WTC11 (cell line): ENCODE measurements around the gene LUC7L3. TPM values are rescaled to one million over a fixed set of nuclear protein-coding genes. Genes with fewer than 3 reads are reported as not detected.

Experiments
- ATAC-seq: fragments of 200-7000 bp; cut with Tn5 transposase; 2 replicates; pipeline ENCODE4 v1.10.0; 2021; ENCODE audit warnings: mild to moderate bottlenecking, moderate library complexity
- CTCF ChIA-PET: fragments of 300-600 bp; sonication (Branson Sonifier 250); formaldehyde crosslinking; loops from one replicate; lab custom pipeline; 2021; ENCODE audit warnings: antibody characterized with exemption; lab: Charles Lee
- POLR2A ChIA-PET: fragments of 350-600 bp; sonication (Branson Sonifier 250); formaldehyde crosslinking; loops from one replicate; lab custom pipeline; 2021; ENCODE audit warnings: antibody characterized with exemption; lab: Charles Lee
- DNase-seq: peaks from one replicate; pipeline ENCODE4 v3.0.0; 2021; ENCODE audit warnings: low spot score
- H3K27ac Mint-ChIP-seq: 2 replicates; pipeline ENCODE4 v1.8.0; 2021; ENCODE audit warnings: mixed read lengths
- H3K27me3 Mint-ChIP-seq: 2 replicates; pipeline ENCODE4 v1.8.0; 2021; ENCODE audit warnings: low read depth, mild to moderate bottlenecking, moderate library complexity, mixed read lengths
- H3K36me3 Mint-ChIP-seq: 2 replicates; pipeline ENCODE4 v1.8.0; 2021; ENCODE audit warnings: mixed read lengths
- H3K4me1 Mint-ChIP-seq: 2 replicates; pipeline ENCODE4 v1.8.0; 2022; ENCODE audit warnings: mixed read lengths
- H3K4me3 Mint-ChIP-seq: 2 replicates; pipeline ENCODE4 v1.8.0; 2021; ENCODE audit warnings: mild to moderate bottlenecking, moderate library complexity, mixed read lengths
- H3K9me3 Mint-ChIP-seq: 2 replicates; pipeline ENCODE4 v1.8.0; 2021; ENCODE audit warnings: mixed read lengths
- ATF2 ChIP-seq: sonication (generic); formaldehyde crosslinking; IDR thresholded peaks from 2 replicates; pipeline ENCODE4 v1.8.1; 2022; ENCODE audit warnings: low read depth, missing genetic modification reagents, borderline replicate concordance
- CTCF ChIP-seq: fragments of 200-600 bp; IDR thresholded peaks from 2 replicates; pipeline ENCODE4 v1.8.0; 2022; ENCODE audit warnings: antibody characterized with exemption
- ETV6 ChIP-seq: sonication (generic); formaldehyde crosslinking; IDR thresholded peaks from 2 replicates; pipeline ENCODE4 v1.8.1; 2022; ENCODE audit warnings: mild to moderate bottlenecking, missing genetic modification reagents
- MXD4 ChIP-seq: fragments of 250-450 bp; sonication (Bioruptor Pico); IDR thresholded peaks from 2 replicates; pipeline ENCODE4 v1.8.0; 2021; ENCODE audit warnings: mild to moderate bottlenecking, moderate library complexity, borderline replicate concordance
- NFE2L1 ChIP-seq: sonication (generic); formaldehyde crosslinking; IDR thresholded peaks from 2 replicates; pipeline ENCODE4 v1.8.1; 2023; ENCODE audit warnings: missing genetic modification reagents
- NFYB ChIP-seq: sonication (generic); formaldehyde crosslinking; conservative IDR thresholded peaks from 2 replicates; pipeline ENCODE4 v1.8.0; 2022; ENCODE audit warnings: low read depth, missing genetic modification reagents
- ZNF219 ChIP-seq: sonication (generic); formaldehyde crosslinking; IDR thresholded peaks from 2 replicates; pipeline ENCODE4 v1.8.0; 2023; ENCODE audit warnings: missing genetic modification reagents, mild to moderate bottlenecking, borderline replicate concordance
- ZNF263 ChIP-seq: sonication (generic); formaldehyde crosslinking; IDR thresholded peaks from 2 replicates; pipeline ENCODE4 v1.8.1; 2022; ENCODE audit warnings: low read depth, mild to moderate bottlenecking, moderate library complexity, missing genetic modification reagents
- ZNF317 ChIP-seq: sonication (generic); formaldehyde crosslinking; IDR thresholded peaks from 2 replicates; pipeline ENCODE4 v1.8.1; 2023; ENCODE audit warnings: low read depth, mild to moderate bottlenecking, moderate library complexity, missing genetic modification reagents, borderline replicate concordance
- ZNF423 ChIP-seq: fragments of 250-450 bp; sonication (Bioruptor Pico); IDR thresholded peaks from 2 replicates; pipeline ENCODE4 v2.1.2; 2022; ENCODE audit warnings: mild to moderate bottlenecking, moderate library complexity
- ZNF671 ChIP-seq: fragments of 250-450 bp; sonication (Bioruptor Pico); IDR thresholded peaks from 2 replicates; pipeline ENCODE4 v1.8.0; 2021; ENCODE audit warnings: mild to moderate bottlenecking
- ZSCAN18 ChIP-seq: fragments of 250-450 bp; sonication (Bioruptor Pico); IDR thresholded peaks from 2 replicates; pipeline ENCODE4 v2.1.2; 2022; ENCODE audit warnings: mild to moderate bottlenecking, moderate library complexity
- total RNA-seq: library from RNA; stranded (reverse); gene quantifications from 3 replicates; pipeline ENCODE4 v1.2.3, GENCODE V29; 2021
- TF ChIP-seq, protein P1 (sequence below): sonication (generic); formaldehyde crosslinking; IDR thresholded peaks from 2 replicates; pipeline ENCODE4 v1.8.1; 2023; ENCODE audit warnings: mild to moderate bottlenecking, missing genetic modification reagents, moderate library complexity
- TF ChIP-seq, protein P2 (sequence below): sonication (generic); formaldehyde crosslinking; IDR thresholded peaks from 2 replicates; pipeline ENCODE4 v1.8.1; 2023; ENCODE audit warnings: mild to moderate bottlenecking, missing genetic modification reagents, moderate library complexity
- TF ChIP-seq, protein P3 (sequence below): sonication (generic); formaldehyde crosslinking; IDR thresholded peaks from 2 replicates; pipeline ENCODE4 v1.8.1; 2022; ENCODE audit warnings: missing genetic modification reagents, borderline replicate concordance
- TF ChIP-seq, protein P4 (sequence below): fragments of 250-450 bp; sonication (Bioruptor Pico); IDR thresholded peaks from 2 replicates; pipeline ENCODE4 v1.9.0; 2021; ENCODE audit warnings: mild to moderate bottlenecking, borderline replicate concordance
- TF ChIP-seq, protein P5 (sequence below): sonication (generic); formaldehyde crosslinking; IDR thresholded peaks from 2 replicates; pipeline ENCODE4 v1.8.0; 2022; ENCODE audit warnings: mild to moderate bottlenecking, missing genetic modification reagents

The LUC7L3 gene
- total RNA-seq, 1 experiment from 2014 or later, result 190 TPM

DNA sequence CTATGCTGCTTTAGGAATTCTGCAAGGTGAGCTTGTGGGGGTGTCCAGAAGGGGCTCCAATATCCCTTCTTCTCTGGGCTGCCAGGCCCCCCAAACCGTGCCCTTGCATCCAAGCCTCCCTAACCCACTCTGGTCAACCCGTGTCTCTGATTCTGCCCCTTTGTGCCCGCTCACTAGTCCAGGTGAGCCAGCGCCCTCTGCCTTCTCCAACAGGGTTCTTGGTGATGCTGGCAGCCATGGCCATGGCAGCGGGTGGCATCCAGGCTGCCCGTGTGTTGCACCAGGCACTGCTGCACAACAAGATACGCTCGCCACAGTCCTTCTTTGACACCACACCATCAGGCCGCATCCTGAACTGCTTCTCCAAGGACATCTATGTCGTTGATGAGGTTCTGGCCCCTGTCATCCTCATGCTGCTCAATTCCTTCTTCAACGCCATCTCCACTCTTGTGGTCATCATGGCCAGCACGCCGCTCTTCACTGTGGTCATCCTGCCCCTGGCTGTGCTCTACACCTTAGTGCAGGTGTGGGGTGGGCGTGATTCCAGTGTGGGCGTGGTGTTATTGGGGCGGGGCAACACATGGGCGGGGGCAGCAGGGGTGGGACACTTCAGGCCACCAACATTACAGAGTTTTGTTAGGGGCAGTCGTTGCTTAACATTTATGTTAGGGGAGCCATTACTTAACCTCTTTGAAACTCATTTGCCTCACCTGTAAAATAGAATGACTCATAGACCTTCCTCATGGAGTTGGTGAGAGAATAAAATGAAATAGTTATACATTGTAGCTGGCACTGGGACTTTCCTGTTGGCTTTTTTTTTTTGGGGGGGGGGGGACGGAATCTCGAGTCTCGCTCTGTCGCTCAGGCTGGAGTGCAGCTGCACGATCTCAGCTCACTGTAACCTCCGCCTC, 43.1 kb upstream of the LUC7L3 start:
- Mint-ChIP-seq H3K9me3 (no peaks in the 10 kb centered on the region), H3K27me3 (no peaks in the 10 kb centered on the region; the same call in 1 of the 2 replicates), H3K36me3 (no peaks in the 10 kb centered on the region), H3K4me1 (peaks cover 3% of the 10 kb centered on the region), H3K4me3 (no peak overlapping the region), H3K27ac (no peak overlapping the region)
- POLR2A ChIA-PET, result no interaction called here
- CTCF ChIA-PET, result interaction anchor here (2.1 kb wide), 1 partner anchor 46 kb away, joined by 11 read pairs; no protein-coding TSS in a partner anchor
- no peak for ATAC-seq
- no peak for TF ChIP-seq ZNF219
- no peak for TF ChIP-seq CTCF
- TF ChIP-seq, protein P1, sequence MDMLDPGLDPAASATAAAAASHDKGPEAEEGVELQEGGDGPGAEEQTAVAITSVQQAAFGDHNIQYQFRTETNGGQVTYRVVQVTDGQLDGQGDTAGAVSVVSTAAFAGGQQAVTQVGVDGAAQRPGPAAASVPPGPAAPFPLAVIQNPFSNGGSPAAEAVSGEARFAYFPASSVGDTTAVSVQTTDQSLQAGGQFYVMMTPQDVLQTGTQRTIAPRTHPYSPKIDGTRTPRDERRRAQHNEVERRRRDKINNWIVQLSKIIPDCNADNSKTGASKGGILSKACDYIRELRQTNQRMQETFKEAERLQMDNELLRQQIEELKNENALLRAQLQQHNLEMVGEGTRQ (CRISPR knock-in tag), result no peak
- no peak for TF ChIP-seq NFYB (CRISPR knock-in tag)
- no peak for TF ChIP-seq MXD4 (CRISPR knock-in tag)
- TF ChIP-seq ETV6 (CRISPR knock-in tag), result no peak
- TF ChIP-seq, protein P2, sequence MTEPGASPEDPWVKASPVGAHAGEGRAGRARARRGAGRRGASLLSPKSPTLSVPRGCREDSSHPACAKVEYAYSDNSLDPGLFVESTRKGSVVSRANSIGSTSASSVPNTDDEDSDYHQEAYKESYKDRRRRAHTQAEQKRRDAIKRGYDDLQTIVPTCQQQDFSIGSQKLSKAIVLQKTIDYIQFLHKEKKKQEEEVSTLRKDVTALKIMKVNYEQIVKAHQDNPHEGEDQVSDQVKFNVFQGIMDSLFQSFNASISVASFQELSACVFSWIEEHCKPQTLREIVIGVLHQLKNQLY (CRISPR knock-in tag), result no peak
- TF ChIP-seq NFE2L1, result no peak
- TF ChIP-seq ZSCAN18 (CRISPR knock-in tag), result no peak
- TF ChIP-seq, protein P3, sequence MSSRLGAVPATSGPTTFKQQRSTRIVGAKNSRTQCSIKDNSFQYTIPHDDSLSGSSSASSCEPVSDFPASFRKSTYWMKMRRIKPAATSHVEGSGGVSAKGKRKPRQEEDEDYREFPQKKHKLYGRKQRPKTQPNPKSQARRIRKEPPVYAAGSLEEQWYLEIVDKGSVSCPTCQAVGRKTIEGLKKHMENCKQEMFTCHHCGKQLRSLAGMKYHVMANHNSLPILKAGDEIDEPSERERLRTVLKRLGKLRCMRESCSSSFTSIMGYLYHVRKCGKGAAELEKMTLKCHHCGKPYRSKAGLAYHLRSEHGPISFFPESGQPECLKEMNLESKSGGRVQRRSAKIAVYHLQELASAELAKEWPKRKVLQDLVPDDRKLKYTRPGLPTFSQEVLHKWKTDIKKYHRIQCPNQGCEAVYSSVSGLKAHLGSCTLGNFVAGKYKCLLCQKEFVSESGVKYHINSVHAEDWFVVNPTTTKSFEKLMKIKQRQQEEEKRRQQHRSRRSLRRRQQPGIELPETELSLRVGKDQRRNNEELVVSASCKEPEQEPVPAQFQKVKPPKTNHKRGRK, result no peak
- DNase-seq, result no peak

- ATAC-seq (no peak), DNase-seq (no peak)
- peaks cover 9% of the 10 kb centered on the region for H3K4me1 Mint-ChIP-seq
- no peaks in the 10 kb centered on the region for H3K9me3 Mint-ChIP-seq
- CTCF ChIA-PET, result no interaction called here
- no peak overlapping the region for H3K4me3 Mint-ChIP-seq
- H3K27me3 Mint-ChIP-seq, result no peaks in the 10 kb centered on the region; the same call in 1 of the 2 replicates
- POLR2A ChIA-PET, result no interaction called here
- no peaks in the 10 kb centered on the region for H3K36me3 Mint-ChIP-seq
- no peak overlapping the region for H3K27ac Mint-ChIP-seq
- TF ChIP-seq, protein P4, sequence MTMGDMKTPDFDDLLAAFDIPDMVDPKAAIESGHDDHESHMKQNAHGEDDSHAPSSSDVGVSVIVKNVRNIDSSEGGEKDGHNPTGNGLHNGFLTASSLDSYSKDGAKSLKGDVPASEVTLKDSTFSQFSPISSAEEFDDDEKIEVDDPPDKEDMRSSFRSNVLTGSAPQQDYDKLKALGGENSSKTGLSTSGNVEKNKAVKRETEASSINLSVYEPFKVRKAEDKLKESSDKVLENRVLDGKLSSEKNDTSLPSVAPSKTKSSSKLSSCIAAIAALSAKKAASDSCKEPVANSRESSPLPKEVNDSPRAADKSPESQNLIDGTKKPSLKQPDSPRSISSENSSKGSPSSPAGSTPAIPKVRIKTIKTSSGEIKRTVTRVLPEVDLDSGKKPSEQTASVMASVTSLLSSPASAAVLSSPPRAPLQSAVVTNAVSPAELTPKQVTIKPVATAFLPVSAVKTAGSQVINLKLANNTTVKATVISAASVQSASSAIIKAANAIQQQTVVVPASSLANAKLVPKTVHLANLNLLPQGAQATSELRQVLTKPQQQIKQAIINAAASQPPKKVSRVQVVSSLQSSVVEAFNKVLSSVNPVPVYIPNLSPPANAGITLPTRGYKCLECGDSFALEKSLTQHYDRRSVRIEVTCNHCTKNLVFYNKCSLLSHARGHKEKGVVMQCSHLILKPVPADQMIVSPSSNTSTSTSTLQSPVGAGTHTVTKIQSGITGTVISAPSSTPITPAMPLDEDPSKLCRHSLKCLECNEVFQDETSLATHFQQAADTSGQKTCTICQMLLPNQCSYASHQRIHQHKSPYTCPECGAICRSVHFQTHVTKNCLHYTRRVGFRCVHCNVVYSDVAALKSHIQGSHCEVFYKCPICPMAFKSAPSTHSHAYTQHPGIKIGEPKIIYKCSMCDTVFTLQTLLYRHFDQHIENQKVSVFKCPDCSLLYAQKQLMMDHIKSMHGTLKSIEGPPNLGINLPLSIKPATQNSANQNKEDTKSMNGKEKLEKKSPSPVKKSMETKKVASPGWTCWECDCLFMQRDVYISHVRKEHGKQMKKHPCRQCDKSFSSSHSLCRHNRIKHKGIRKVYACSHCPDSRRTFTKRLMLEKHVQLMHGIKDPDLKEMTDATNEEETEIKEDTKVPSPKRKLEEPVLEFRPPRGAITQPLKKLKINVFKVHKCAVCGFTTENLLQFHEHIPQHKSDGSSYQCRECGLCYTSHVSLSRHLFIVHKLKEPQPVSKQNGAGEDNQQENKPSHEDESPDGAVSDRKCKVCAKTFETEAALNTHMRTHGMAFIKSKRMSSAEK (CRISPR knock-in tag), result no peak
- TF ChIP-seq, protein P5, sequence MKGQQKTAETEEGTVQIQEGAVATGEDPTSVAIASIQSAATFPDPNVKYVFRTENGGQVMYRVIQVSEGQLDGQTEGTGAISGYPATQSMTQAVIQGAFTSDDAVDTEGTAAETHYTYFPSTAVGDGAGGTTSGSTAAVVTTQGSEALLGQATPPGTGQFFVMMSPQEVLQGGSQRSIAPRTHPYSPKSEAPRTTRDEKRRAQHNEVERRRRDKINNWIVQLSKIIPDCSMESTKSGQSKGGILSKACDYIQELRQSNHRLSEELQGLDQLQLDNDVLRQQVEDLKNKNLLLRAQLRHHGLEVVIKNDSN (CRISPR knock-in tag), result no peak
- TF ChIP-seq ZNF423 (CRISPR knock-in tag) (no peak), ATF2 (CRISPR knock-in tag) (no peak), ZNF263 (CRISPR knock-in tag) (no peak), ZNF671 (CRISPR knock-in tag) (no peak), ZNF317 (CRISPR knock-in tag) (no peak)
Measured at GRCh38 chr17:50677851-50678375, 41.5 kb upstream of the LUC7L3 start.
